NCI-H82 treated with DMSO at 0.1 percent for 48 hours (cell line): ENCODE data around the gene RAD9A.

Source experiments
- DNase-seq: peaks from one replicate; lab custom pipeline; 2025; ENCODE audit not compliant: unreplicated experiment; lab: John Stamatoyannopoulos, UW

RAD9A gene

GRCh38 chr11:67391304-67392182 lies at the start of gene RAD9A:
Gene RAD9A, plus strand, starts transcription at chr11:67391986. Its CDS starts 59 bp downstream, at chr11:67392045.
- peak; percentile 57 for DNase-seq

GRCh38 chr11:67344264-67344663 lies 47.5 kb upstream of the RAD9A start:
- DNase-seq, result no peak

- DNase-seq, result no peak
Measured at GRCh38 chr11:67345247-67345919, 46.4 kb upstream of the RAD9A start.

GRCh38 chr11:67345920-67346819 lies 45.6 kb upstream of the RAD9A start:
- DNase-seq, result no peak

- DNase-seq, result peak; percentile 88
Measured at GRCh38 chr11:67347964-67348749, 43.6 kb upstream of the RAD9A start.

- DNase-seq, result no peak
Measured at GRCh38 chr11:67349036-67349435, 42.8 kb upstream of the RAD9A start.

- no peak for DNase-seq
Measured at GRCh38 chr11:67349457-67349856, 42.3 kb upstream of the RAD9A start.

GRCh38 chr11:67349928-67350465 lies 41.8 kb upstream of the RAD9A start:
- no peak for DNase-seq

- peak; percentile 41 for DNase-seq
Measured at GRCh38 chr11:67351275-67352005, 40.3 kb upstream of the RAD9A start.

- DNase-seq, result no peak
Measured at GRCh38 chr11:67352546-67353316, 39.1 kb upstream of the RAD9A start.

- DNase-seq, result peak; percentile 98
Measured at GRCh38 chr11:67353317-67354074, 38.3 kb upstream of the RAD9A start, which contains the start of gene POLD4. Gene POLD4, minus strand, starts transcription at chr11:67353546. Its CDS starts 147 bp downstream, at chr11:67353399.

- DNase-seq, result no peak
Measured at GRCh38 chr11:67354075-67355022, 37.4 kb upstream of the RAD9A start.

GRCh38 chr11:67355023-67355793 lies 36.6 kb upstream of the RAD9A start:
- DNase-seq, result no peak

- DNase-seq, result no peak
Measured at GRCh38 chr11:67355794-67356386, 35.9 kb upstream of the RAD9A start.

GRCh38 chr11:67356387-67356863 lies 35.4 kb upstream of the RAD9A start:
- no peak for DNase-seq
